ENCODE data around the gene ABCD3. TPM values are rescaled to one million over a fixed set of nuclear protein-coding genes. Genes with fewer than 3 reads are reported as not detected.

The ABCD3 gene
- polyA plus RNA-seq, 1 donor from 2014 or later: 46.4 TPM

DNA sequence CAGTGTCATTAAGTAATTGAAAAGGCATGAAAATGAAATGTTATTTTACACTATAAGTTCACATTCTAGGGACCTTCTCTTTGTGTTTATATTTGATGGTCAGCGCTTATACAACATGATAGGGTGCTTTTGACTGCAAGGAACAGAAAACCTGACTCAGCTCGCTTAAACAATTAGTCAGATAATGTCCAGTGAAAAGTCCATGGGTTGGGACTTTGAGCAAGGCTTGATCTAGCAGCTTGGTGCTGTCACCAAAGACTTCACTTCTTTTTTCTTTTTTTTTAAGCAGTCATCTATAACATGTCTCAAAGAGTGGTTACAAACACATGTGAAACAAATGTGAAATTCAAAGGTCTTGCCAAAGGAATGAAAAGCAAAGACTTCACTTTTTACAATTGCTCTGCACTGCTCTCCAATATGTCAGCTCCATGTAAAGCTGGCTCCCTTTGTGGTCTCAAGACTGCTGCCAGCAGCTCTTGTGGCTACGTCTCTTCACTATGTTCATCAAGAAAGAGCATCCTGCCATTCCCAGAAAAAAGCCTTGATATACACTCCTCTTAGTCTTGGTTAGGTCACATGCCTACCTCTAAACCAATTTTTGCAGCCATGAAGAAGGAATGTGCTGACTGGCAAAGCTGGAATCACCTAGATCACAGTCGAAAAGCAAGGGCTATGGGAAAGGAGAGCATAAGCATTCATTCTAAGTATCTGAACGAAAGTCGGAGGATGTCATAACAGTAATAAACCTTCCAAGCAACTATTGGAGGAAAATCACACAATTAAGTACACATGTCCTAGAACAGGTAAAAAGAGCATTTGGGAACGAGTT is 108.2 kb downstream of the ABCD3 start:
- TF ChIP-seq RAD21 (conservative IDR thresholded peaks at IDR 0.05) (no peak), SMC3 (conservative IDR thresholded peaks at IDR 0.05; ENCODE audit: poor library complexity) (no peak), MXI1 (conservative IDR thresholded peaks at IDR 0.05; ENCODE audit: poor library complexity, severe bottlenecking) (no peak), POLR2AphosphoS5 (IDR thresholded peaks at IDR 0.05) (no peak), EZH2 (IDR thresholded peaks at IDR 0.05; ENCODE audit: borderline replicate concordance, insufficient read depth, low read length, poor library complexity, severe bottlenecking) (no peak), EP300 (conservative IDR thresholded peaks at IDR 0.05; ENCODE audit: poor library complexity, severe bottlenecking) (no peak), TAF1 (IDR thresholded peaks at IDR 0.05; ENCODE audit: low read depth) (no peak)
- TF ChIP-seq, protein P1, sequence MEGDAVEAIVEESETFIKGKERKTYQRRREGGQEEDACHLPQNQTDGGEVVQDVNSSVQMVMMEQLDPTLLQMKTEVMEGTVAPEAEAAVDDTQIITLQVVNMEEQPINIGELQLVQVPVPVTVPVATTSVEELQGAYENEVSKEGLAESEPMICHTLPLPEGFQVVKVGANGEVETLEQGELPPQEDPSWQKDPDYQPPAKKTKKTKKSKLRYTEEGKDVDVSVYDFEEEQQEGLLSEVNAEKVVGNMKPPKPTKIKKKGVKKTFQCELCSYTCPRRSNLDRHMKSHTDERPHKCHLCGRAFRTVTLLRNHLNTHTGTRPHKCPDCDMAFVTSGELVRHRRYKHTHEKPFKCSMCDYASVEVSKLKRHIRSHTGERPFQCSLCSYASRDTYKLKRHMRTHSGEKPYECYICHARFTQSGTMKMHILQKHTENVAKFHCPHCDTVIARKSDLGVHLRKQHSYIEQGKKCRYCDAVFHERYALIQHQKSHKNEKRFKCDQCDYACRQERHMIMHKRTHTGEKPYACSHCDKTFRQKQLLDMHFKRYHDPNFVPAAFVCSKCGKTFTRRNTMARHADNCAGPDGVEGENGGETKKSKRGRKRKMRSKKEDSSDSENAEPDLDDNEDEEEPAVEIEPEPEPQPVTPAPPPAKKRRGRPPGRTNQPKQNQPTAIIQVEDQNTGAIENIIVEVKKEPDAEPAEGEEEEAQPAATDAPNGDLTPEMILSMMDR (IDR thresholded peaks at IDR 0.05; ENCODE audit: poor library complexity, severe bottlenecking): no peak
- TF ChIP-seq, protein P2, sequence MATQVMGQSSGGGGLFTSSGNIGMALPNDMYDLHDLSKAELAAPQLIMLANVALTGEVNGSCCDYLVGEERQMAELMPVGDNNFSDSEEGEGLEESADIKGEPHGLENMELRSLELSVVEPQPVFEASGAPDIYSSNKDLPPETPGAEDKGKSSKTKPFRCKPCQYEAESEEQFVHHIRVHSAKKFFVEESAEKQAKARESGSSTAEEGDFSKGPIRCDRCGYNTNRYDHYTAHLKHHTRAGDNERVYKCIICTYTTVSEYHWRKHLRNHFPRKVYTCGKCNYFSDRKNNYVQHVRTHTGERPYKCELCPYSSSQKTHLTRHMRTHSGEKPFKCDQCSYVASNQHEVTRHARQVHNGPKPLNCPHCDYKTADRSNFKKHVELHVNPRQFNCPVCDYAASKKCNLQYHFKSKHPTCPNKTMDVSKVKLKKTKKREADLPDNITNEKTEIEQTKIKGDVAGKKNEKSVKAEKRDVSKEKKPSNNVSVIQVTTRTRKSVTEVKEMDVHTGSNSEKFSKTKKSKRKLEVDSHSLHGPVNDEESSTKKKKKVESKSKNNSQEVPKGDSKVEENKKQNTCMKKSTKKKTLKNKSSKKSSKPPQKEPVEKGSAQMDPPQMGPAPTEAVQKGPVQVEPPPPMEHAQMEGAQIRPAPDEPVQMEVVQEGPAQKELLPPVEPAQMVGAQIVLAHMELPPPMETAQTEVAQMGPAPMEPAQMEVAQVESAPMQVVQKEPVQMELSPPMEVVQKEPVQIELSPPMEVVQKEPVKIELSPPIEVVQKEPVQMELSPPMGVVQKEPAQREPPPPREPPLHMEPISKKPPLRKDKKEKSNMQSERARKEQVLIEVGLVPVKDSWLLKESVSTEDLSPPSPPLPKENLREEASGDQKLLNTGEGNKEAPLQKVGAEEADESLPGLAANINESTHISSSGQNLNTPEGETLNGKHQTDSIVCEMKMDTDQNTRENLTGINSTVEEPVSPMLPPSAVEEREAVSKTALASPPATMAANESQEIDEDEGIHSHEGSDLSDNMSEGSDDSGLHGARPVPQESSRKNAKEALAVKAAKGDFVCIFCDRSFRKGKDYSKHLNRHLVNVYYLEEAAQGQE (IDR thresholded peaks at IDR 0.05; ENCODE audit: borderline replicate concordance): no peak
- no peak overlapping the region for H2AFZ ChIP-seq (ENCODE audit: low read depth, low read length)
- H4K20me1 ChIP-seq (ENCODE audit: insufficient read depth): no peaks in the 10 kb centered on the region
- no peak overlapping the region for H3K9ac ChIP-seq (ENCODE audit: low read length)
- no peak overlapping the region for H3K27ac ChIP-seq (ENCODE audit: low read length)
- H3K9me3 ChIP-seq (ENCODE audit: low read length): no peaks in the 10 kb centered on the region
- no peaks in the 10 kb centered on the region for H3K27me3 ChIP-seq (ENCODE audit: insufficient read depth, low read depth, low read length)
- H3K4me3 ChIP-seq (ENCODE audit: low read length): no peak overlapping the region
- H3K36me3 ChIP-seq (ENCODE audit: insufficient read depth, low read length): no peaks in the 10 kb centered on the region
- no peaks in the 10 kb centered on the region for H3K9me2 ChIP-seq (ENCODE audit: insufficient read depth, low read length)
- H3K79me2 ChIP-seq (replicated peaks; ENCODE audit: insufficient read depth, low read length): no peaks in the 10 kb centered on the region
- no peak overlapping the region for H3K4me2 ChIP-seq (ENCODE audit: low read length)
- H3F3A ChIP-seq (ENCODE audit: insufficient read depth, low read length, poor library complexity, severe bottlenecking): no peaks in the 10 kb centered on the region

DNA sequence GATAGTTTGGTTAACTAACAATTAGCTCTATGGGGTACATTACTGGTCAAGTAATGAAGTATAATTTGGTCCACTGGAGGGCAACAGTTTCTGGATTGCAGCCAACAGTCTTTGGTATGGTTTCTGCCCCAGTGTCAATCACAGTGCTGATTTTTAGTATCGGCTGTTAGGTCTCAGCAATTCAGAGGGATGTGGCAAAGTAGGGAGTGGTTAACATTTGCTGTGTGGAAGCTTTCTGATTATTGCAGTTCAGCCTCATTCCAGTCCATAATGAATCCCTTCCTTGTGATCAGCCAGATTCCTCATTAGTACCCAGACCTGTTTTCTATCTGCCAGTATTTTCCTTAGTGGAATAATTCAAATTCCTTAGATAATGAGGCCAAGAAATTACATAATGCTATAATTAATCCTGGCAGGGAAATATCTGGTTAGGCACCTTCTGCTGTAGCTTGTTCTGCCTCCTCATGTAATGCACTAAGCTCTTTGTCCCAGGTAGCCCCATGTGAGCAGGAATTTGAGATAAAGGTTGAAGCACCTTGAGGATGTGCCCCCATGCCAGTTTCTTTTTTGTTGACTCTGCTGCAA is 109.3 kb downstream of the ABCD3 start:
- Histone ChIP-seq H2AFZ (ENCODE audit: low read depth, low read length) (no peak overlapping the region), H3F3A (ENCODE audit: insufficient read depth, low read length, poor library complexity, severe bottlenecking) (no peaks in the 10 kb centered on the region), H3K4me2 (ENCODE audit: low read length) (no peak overlapping the region), H3K9me3 (ENCODE audit: low read length) (no peaks in the 10 kb centered on the region), H3K9me2 (ENCODE audit: insufficient read depth, low read length) (no peaks in the 10 kb centered on the region), H3K79me2 (replicated peaks; ENCODE audit: insufficient read depth, low read length) (no peaks in the 10 kb centered on the region), H3K9ac (ENCODE audit: low read length) (no peak overlapping the region), H3K4me3 (ENCODE audit: low read length) (no peak overlapping the region), H3K36me3 (ENCODE audit: insufficient read depth, low read length) (no peaks in the 10 kb centered on the region), H3K27ac (ENCODE audit: low read length) (no peak overlapping the region), H3K27me3 (ENCODE audit: insufficient read depth, low read depth, low read length) (no peaks in the 10 kb centered on the region), H4K20me1 (ENCODE audit: insufficient read depth) (no peaks in the 10 kb centered on the region)
- TF ChIP-seq MXI1 (conservative IDR thresholded peaks at IDR 0.05; ENCODE audit: poor library complexity, severe bottlenecking) (no peak), POLR2AphosphoS5 (IDR thresholded peaks at IDR 0.05) (no peak), TAF1 (IDR thresholded peaks at IDR 0.05; ENCODE audit: low read depth) (no peak), EZH2 (IDR thresholded peaks at IDR 0.05; ENCODE audit: borderline replicate concordance, insufficient read depth, low read length, poor library complexity, severe bottlenecking) (no peak), RAD21 (conservative IDR thresholded peaks at IDR 0.05) (no peak), SMC3 (conservative IDR thresholded peaks at IDR 0.05; ENCODE audit: poor library complexity) (no peak)
- TF ChIP-seq, protein P1 (IDR thresholded peaks at IDR 0.05; ENCODE audit: poor library complexity, severe bottlenecking): no peak
- TF ChIP-seq, protein P2 (IDR thresholded peaks at IDR 0.05; ENCODE audit: borderline replicate concordance): no peak
